ENCODE results near the gene SDCCAG8. TPM values are rescaled to one million over a fixed set of nuclear protein-coding genes. Genes with fewer than 3 reads are reported as not detected.

Gene SDCCAG8
- total RNA-seq, 1 donor from 2014 or later = 24.5 TPM

DNA sequence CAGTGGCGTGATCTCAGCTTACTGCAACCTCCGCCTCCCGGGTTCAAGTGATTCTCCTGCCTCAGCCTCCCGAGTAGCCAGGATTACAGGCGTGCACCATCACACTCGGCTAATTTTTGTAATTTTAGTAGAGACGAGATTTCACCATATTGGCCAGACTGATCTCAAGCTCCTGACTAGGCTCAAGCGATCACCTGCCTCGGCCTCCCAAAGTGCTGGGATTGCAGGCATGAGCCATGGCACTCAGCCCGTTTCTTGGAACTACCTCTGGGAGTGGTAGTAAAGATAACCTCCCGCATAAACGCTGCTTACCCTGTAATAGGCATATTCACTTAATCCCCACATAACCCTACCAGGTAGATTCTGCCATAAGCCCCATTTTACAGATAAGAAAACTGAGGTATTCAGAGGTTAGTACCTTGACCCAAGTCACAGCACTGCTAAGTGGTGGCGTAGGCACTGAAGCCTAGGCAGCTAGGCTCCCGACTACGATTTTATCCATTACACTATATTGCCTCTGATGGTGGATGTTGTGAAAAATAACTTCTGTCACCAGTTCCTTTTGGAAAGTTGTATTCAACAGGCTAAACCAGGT is 143.8 kb downstream of the SDCCAG8 start:
- Mint-ChIP-seq H3K4me3 (ENCODE audit: unreplicated experiment) (no peak overlapping the region), H3K27ac (ENCODE audit: unreplicated experiment) (no peak overlapping the region), H3K36me3 (ENCODE audit: low read depth, unreplicated experiment) (peaks cover 3% of the 10 kb centered on the region), H3K27me3 (ENCODE audit: low read depth, unreplicated experiment) (no peaks in the 10 kb centered on the region), H3K4me1 (ENCODE audit: low read depth, unreplicated experiment) (no peaks in the 10 kb centered on the region), H3K9me3 (ENCODE audit: unreplicated experiment) (no peaks in the 10 kb centered on the region)
- FAIRE-seq = no peak
- no peak overlapping the region for H3K4me2 ChIP-seq (ENCODE audit: low read length)
- no peak overlapping the region for H3K27ac ChIP-seq (ENCODE audit: low read depth, low read length)
- peaks cover 3% of the 10 kb centered on the region for H3K36me3 ChIP-seq (ENCODE audit: insufficient read depth, low read length)
- H3K27me3 ChIP-seq (ENCODE audit: insufficient read depth, low read length) = no peaks in the 10 kb centered on the region
- H4K20me1 ChIP-seq (ENCODE audit: insufficient read depth, low read length) = no peaks in the 10 kb centered on the region
- no peak overlapping the region for H2AFZ ChIP-seq (ENCODE audit: low read depth, low read length)
- H3K4me3 ChIP-seq (ENCODE audit: insufficient read depth, low read depth, low read length) = no peak overlapping the region
- no peaks in the 10 kb centered on the region for H3K9me3 ChIP-seq (ENCODE audit: insufficient read depth, low read depth, low read length)
- TF ChIP-seq CTCF (IDR thresholded peaks at IDR 0.05; ENCODE audit: insufficient read depth, low read depth, low read length) = no peak
- no peak for TF ChIP-seq EZH2 (IDR thresholded peaks at IDR 0.05; ENCODE audit: insufficient read depth, low read length)
- no peaks in the 10 kb centered on the region for H3K4me1 ChIP-seq (ENCODE audit: insufficient read depth, low read length)
- no peak overlapping the region for H3K9ac ChIP-seq (ENCODE audit: low read length)
- no peaks in the 10 kb centered on the region for H3K79me2 ChIP-seq (ENCODE audit: insufficient read depth, low read length)
- DNase-seq (ENCODE audit: low read depth) = no peak

GRCh38 chr1:243402868-243403267 is 147.0 kb downstream of the SDCCAG8 start:
- Mint-ChIP-seq H3K4me3 (ENCODE audit: unreplicated experiment) (no peak overlapping the region), H3K27me3 (ENCODE audit: low read depth, unreplicated experiment) (no peaks in the 10 kb centered on the region), H3K9me3 (ENCODE audit: unreplicated experiment) (no peaks in the 10 kb centered on the region), H3K27ac (ENCODE audit: unreplicated experiment) (no peak overlapping the region), H3K4me1 (ENCODE audit: low read depth, unreplicated experiment) (peaks cover 5% of the 10 kb centered on the region), H3K36me3 (ENCODE audit: low read depth, unreplicated experiment) (peaks cover 3% of the 10 kb centered on the region)
- FAIRE-seq = no peak
- H3K27ac ChIP-seq (ENCODE audit: low read depth, low read length) = no peak overlapping the region
- no peaks in the 10 kb centered on the region for H3K27me3 ChIP-seq (ENCODE audit: insufficient read depth, low read length)
- DNase-seq (ENCODE audit: low read depth) = no peak
- no peaks in the 10 kb centered on the region for H3K9me3 ChIP-seq (ENCODE audit: insufficient read depth, low read depth, low read length)
- no peak for TF ChIP-seq CTCF (IDR thresholded peaks at IDR 0.05; ENCODE audit: insufficient read depth, low read depth, low read length)
- no peak for TF ChIP-seq EZH2 (IDR thresholded peaks at IDR 0.05; ENCODE audit: insufficient read depth, low read length)
- H3K36me3 ChIP-seq (ENCODE audit: insufficient read depth, low read length) = peaks cover 6% of the 10 kb centered on the region
- no peaks in the 10 kb centered on the region for H4K20me1 ChIP-seq (ENCODE audit: insufficient read depth, low read length)
- peaks cover 10% of the 10 kb centered on the region for H3K4me1 ChIP-seq (ENCODE audit: insufficient read depth, low read length)
- no peak overlapping the region for H2AFZ ChIP-seq (ENCODE audit: low read depth, low read length)
- H3K4me2 ChIP-seq (ENCODE audit: low read length) = no peak overlapping the region
- H3K79me2 ChIP-seq (ENCODE audit: insufficient read depth, low read length) = no peaks in the 10 kb centered on the region
- no peak overlapping the region for H3K4me3 ChIP-seq (ENCODE audit: insufficient read depth, low read depth, low read length)
- no peak overlapping the region for H3K9ac ChIP-seq (ENCODE audit: low read length)

GRCh38 chr1:243406424-243406823 is 150.6 kb downstream of the SDCCAG8 start:
- Histone ChIP-seq H3K27me3 (ENCODE audit: insufficient read depth, low read length) (no peaks in the 10 kb centered on the region), H4K20me1 (ENCODE audit: insufficient read depth, low read length) (no peaks in the 10 kb centered on the region), H3K9ac (ENCODE audit: low read length) (no peak overlapping the region), H3K4me1 (ENCODE audit: insufficient read depth, low read length) (peaks cover 12% of the 10 kb centered on the region), H3K9me3 (ENCODE audit: insufficient read depth, low read depth, low read length) (no peaks in the 10 kb centered on the region), H3K4me2 (ENCODE audit: low read length) (no peak overlapping the region), H3K36me3 (ENCODE audit: insufficient read depth, low read length) (peaks cover 6% of the 10 kb centered on the region), H3K27ac (ENCODE audit: low read depth, low read length) (no peak overlapping the region), H3K79me2 (ENCODE audit: insufficient read depth, low read length) (no peaks in the 10 kb centered on the region), H2AFZ (ENCODE audit: low read depth, low read length) (no peak overlapping the region), H3K4me3 (ENCODE audit: insufficient read depth, low read depth, low read length) (no peak overlapping the region)
- peaks cover 9% of the 10 kb centered on the region for H3K4me1 Mint-ChIP-seq (ENCODE audit: low read depth, unreplicated experiment)
- H3K27ac Mint-ChIP-seq (ENCODE audit: unreplicated experiment) = peak overlapping the region; percentile 16
- no peak for FAIRE-seq
- no peaks in the 10 kb centered on the region for H3K36me3 Mint-ChIP-seq (ENCODE audit: low read depth, unreplicated experiment)
- no peaks in the 10 kb centered on the region for H3K27me3 Mint-ChIP-seq (ENCODE audit: low read depth, unreplicated experiment)
- no peak overlapping the region for H3K4me3 Mint-ChIP-seq (ENCODE audit: unreplicated experiment)
- TF ChIP-seq EZH2 (IDR thresholded peaks at IDR 0.05; ENCODE audit: insufficient read depth, low read length) = no peak
- no peaks in the 10 kb centered on the region for H3K9me3 Mint-ChIP-seq (ENCODE audit: unreplicated experiment)
- DNase-seq (ENCODE audit: low read depth) = no peak

Data from astrocyte (in vitro differentiated cells and primary cell).